ACC112 (cell line): ENCODE measurements around the gene GOLGA8J.
A peak's percentile ranks its signal among the peaks of the same experiment; 100 is the strongest.
"Not testable (repeated sequence)": the region's sequence is repeated elsewhere in the genome, so short reads cannot be mapped to it uniquely, and the experiment has no call there.

ENCODE experiments used
- H2AFZ ChIP-seq: fragments of 200-600 bp; sonication (generic); one replicate; pipeline ENCODE4 v1.6.0; 2017; ENCODE audit warnings: antibody characterized with exemption, low read length; ENCODE audit not compliant: unreplicated experiment
- H3K27ac ChIP-seq: fragments of 200-600 bp; sonication (generic); 2 replicates; pipeline ENCODE4 v1.5.1; 2014; ENCODE audit warnings: low read depth, mild to moderate bottlenecking, antibody characterized with exemption, low read length, moderate library complexity
- H3K27me3 ChIP-seq: fragments of 200-600 bp; sonication (generic); 2 replicates; pipeline ENCODE4 v1.6.1; 2014; ENCODE audit warnings: mild to moderate bottlenecking, antibody characterized with exemption, low read length, moderate library complexity, mixed read lengths; ENCODE audit not compliant: insufficient read depth
- H3K36me3 ChIP-seq: fragments of 200-600 bp; sonication (generic); 2 replicates; pipeline ENCODE4 v1.6.1; 2016; ENCODE audit warnings: mild to moderate bottlenecking, antibody characterized with exemption, low read length, moderate library complexity, mixed read lengths; ENCODE audit not compliant: insufficient read depth
- H3K4me1 ChIP-seq: fragments of 200-600 bp; sonication (generic); one replicate; pipeline ENCODE4 v1.6.1; 2016; ENCODE audit warnings: low read length, mixed read lengths; ENCODE audit not compliant: insufficient read depth, unreplicated experiment, control insufficient read depth
- H3K4me3 ChIP-seq: fragments of 200-600 bp; sonication (generic); 2 replicates; pipeline ENCODE4 v1.5.1; 2014; ENCODE audit warnings: mild to moderate bottlenecking, low read depth, low read length
- H3K79me2 ChIP-seq: fragments of 200-600 bp; sonication (generic); one replicate; pipeline ENCODE4 v1.6.0; 2016; ENCODE audit warnings: low read length; ENCODE audit not compliant: control insufficient read depth, unreplicated experiment, insufficient read depth

GOLGA8J gene

DNA sequence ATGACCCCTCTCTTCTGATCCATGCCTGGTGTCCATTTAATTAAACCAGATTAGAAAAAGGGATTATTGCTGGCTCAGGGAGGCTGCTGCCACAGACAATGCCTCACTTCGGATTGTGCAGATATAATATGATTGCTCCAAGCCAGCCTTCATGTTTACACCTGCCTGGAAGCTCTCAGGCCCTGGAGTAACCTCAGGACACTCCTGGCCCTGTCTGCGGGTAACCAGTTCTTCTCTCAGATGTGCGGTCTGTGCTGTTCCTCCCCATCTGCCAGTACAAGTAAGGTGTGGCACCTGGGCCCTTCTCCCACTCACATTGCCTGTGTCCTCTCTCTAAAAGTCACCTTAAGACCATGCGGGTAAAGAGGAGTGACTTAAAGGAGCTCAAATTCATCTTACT lies 8.8 kb upstream of the GOLGA8J start:
- Histone ChIP-seq H3K4me3 (no peak overlapping the region), H2AFZ (no peak overlapping the region), H3K27ac (no peak overlapping the region), H3K27me3 (peaks cover 19% of the 10 kb centered on the region), H3K36me3 (no peaks in the 10 kb centered on the region), H3K79me2 (no peaks in the 10 kb centered on the region), H3K4me1 (no peaks in the 10 kb centered on the region)

DNA sequence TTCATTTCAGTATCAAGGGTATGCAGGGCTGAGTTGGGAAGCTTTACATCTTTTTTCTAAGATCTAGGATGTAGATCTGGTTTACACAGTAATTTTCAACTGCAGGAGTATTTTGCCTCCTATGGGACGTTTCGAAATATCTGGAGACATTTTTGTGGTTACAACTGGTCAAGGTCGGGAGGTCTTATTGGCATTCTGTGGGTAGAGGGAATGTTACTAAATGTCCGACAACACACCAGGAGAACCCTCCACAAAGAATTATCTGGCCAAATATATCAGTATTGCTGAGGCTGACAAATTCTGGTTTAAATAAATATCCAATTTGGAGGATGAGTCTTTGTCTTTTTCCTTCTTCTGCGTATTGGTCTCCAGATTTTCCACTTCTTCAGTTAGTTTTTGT lies 1.9 kb upstream of the GOLGA8J start:
- not testable (repeated sequence) for H3K79me2 ChIP-seq, H3K27ac ChIP-seq, H3K4me3 ChIP-seq, H3K36me3 ChIP-seq, H3K4me1 ChIP-seq, H2AFZ ChIP-seq
- peaks cover 14% of the 10 kb centered on the region for H3K27me3 ChIP-seq

DNA sequence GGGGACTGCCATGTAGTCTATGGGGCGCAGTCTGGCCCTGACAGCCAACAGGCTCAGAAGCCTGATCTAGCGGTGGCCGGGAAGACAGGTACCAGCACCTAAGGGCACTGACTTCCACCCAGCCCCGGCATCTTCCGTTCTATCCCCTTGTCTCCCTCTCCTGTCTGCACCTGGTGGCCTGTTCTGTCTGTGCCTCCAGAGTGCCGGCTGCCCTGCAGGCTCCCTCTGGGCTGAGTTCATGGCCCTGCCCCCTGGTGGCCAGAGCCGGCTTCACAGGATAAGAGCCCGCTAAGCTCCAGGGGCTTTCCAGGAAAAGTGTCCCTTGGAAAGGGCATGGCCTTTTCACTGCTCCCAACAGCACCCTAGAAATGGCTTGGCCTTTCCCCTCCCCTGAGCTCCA lies 15.1 kb downstream of the GOLGA8J start:
- H2AFZ ChIP-seq, H3K79me2 ChIP-seq, H3K27ac ChIP-seq, H3K4me3 ChIP-seq, H3K4me1 ChIP-seq, H3K27me3 ChIP-seq, H3K36me3 ChIP-seq: not testable (repeated sequence)

DNA sequence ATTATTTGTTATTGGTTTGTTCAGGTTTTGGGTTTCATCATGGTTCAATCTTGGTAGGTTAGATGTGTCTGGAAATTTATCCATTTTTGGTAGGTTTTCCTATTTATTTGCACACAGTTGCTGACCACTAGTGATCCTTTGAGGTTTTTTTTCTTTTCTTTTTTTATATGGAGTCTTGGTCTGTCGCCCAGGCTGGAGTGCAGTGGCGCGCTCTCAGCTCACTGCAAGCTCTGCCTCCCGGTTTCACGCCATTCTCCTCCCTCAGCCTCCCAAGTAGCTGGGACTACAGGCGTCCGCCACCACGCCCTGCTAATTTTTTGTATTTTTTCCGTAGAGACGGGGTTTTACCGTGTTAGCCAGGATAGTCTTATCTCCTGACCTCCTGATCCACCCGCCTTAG lies 20.1 kb downstream of the GOLGA8J start:
- not testable (repeated sequence) for H3K79me2 ChIP-seq

DNA sequence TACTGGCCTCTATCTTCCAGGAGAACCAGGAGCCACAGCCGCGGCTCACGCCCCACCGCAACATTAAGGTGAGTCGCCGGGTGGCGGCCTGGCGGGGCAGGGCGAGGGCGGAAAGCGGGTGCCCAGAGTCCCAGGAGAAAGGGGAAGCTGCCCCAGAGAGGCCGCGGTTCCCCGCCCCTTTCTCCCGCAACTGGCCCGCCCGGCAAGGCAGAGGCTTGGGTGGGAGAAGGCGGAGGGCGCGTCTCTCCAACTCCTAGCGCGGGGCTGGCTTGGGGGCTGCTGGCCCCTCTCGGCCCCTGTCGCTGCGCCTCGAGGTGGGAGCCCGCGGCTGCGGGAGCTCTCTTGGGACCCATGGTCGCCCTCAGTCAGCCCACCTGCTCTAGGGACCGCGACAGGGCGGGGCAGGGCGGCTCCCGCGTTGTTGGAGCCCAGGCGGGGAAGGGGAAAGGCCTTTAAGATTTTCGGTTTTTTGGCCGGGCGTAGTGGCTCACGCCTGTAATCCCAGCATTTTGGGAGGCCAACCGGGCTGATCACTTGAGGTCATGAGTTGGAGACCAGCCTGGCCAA lies 21.3 kb downstream of the GOLGA8J start:
- not testable (repeated sequence) for H3K27me3 ChIP-seq, H3K79me2 ChIP-seq, H3K36me3 ChIP-seq, H2AFZ ChIP-seq, H3K27ac ChIP-seq, H3K4me1 ChIP-seq
- peak overlapping the region; percentile 73 for H3K4me3 ChIP-seq

More for the DNA sequence above, 20.1 kb downstream of the GOLGA8J start:
- not testable (repeated sequence) for H3K27me3 ChIP-seq, H3K36me3 ChIP-seq, H3K4me1 ChIP-seq, H2AFZ ChIP-seq, H3K4me3 ChIP-seq, H3K27ac ChIP-seq

DNA sequence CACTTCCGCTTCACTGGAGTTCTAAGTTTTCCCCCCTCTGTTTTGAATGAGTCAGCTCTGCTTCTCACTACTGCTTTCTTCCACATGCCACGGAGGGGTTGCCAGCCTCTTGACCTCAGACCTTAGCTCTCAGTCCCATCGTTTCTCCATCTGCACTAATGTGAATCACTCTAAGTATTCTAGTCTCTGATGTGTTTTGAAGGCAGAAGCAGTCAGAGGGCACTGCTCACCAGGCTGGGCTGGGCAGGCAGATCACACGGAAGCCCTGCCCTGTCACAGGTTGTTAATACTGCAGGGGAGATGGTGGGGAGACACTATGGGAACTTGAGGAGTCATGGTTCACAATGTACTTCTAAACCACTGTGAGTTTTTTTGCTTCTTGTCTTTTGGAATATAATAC lies 27.8 kb downstream of the GOLGA8J start:
- not testable (repeated sequence) for H3K4me1 ChIP-seq, H3K27ac ChIP-seq, H3K79me2 ChIP-seq, H3K27me3 ChIP-seq, H3K36me3 ChIP-seq, H2AFZ ChIP-seq, H3K4me3 ChIP-seq

DNA sequence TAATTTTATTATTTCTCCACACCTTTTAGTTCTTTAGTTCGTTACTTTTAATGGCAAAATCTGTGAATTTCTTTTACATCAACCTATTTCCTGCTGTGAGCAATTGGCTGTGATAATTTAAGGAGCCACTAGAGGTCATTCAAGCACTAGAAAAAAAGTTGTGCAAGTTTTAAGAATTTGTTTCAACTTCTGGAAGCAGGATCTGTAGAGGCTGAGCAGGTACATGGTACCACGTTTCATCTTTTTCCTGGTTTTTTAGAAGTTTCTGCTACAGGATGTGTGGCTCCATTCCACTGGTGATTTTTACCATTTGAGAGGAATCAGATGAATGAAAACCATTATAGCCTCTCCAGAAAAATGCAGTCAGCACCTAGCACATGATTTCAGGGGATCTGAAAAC lies 47.3 kb downstream of the GOLGA8J start:
- not testable (repeated sequence) for H3K4me1 ChIP-seq, H2AFZ ChIP-seq, H3K27me3 ChIP-seq, H3K36me3 ChIP-seq, H3K4me3 ChIP-seq, H3K27ac ChIP-seq, H3K79me2 ChIP-seq

DNA sequence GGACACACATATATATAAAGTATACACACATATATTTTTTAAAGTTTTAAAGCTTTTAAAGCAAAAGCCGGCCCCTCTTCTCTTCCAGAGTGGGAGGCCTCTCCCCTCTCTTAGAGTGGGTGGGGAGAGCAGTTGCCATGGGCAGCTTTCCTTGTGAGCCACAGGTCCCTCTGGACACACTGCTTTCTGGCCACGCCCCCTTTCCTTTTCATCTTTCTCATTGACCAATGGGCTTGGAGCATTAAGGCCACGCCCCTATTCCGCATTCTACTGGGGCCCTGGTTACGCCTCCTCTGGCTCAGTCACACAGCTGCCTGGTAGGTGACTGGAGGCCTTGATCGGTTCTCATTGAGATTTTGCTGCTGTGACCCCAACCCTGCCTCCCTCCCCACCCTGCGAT lies 52.0 kb downstream of the GOLGA8J start, which contains the start of gene GOLGA8T:
Gene GOLGA8T, plus strand, starts transcription at position 301 of the 400 bp plus-strand sequence. Its CDS starts 98 bp downstream, at position 399.
- H3K27ac ChIP-seq, H3K4me1 ChIP-seq, H2AFZ ChIP-seq, H3K79me2 ChIP-seq, H3K36me3 ChIP-seq, H3K4me3 ChIP-seq, H3K27me3 ChIP-seq: not testable (repeated sequence)
